C4-2B (cell line): ENCODE measurements around the gene PRKAG2.

Source experiments
- ZFX ChIP-seq: fragments of 450-650 bp; IDR thresholded peaks from 2 replicates; pipeline ENCODE4 v1.6.1; 2017
- TF ChIP-seq, protein P1 (sequence below): fragments of 450-650 bp; conservative IDR thresholded peaks from 2 replicates; pipeline ENCODE4 v1.5.1; 2017; ENCODE audit warnings: mild to moderate bottlenecking

DNA sequence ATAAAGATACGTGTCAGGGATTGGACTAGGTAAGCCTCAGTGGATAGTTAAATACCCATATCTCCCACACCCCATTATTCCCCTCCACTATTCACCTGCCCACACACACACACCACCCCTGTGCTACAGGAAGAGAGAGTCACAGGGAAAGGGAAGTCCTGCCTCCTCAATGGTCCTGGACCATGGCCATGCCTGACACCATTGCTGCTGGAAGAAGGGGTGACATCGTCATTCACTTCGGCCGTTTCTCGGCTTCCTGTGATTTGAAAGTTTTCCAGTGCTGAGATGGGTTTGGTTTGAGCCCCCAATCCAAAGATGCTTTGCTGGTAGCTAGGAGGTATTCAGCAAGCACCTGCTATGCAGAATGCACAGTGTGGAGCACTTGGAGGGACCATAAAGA is 18.5 kb downstream of the PRKAG2 start:
- TF ChIP-seq, protein P1, sequence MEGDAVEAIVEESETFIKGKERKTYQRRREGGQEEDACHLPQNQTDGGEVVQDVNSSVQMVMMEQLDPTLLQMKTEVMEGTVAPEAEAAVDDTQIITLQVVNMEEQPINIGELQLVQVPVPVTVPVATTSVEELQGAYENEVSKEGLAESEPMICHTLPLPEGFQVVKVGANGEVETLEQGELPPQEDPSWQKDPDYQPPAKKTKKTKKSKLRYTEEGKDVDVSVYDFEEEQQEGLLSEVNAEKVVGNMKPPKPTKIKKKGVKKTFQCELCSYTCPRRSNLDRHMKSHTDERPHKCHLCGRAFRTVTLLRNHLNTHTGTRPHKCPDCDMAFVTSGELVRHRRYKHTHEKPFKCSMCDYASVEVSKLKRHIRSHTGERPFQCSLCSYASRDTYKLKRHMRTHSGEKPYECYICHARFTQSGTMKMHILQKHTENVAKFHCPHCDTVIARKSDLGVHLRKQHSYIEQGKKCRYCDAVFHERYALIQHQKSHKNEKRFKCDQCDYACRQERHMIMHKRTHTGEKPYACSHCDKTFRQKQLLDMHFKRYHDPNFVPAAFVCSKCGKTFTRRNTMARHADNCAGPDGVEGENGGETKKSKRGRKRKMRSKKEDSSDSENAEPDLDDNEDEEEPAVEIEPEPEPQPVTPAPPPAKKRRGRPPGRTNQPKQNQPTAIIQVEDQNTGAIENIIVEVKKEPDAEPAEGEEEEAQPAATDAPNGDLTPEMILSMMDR: no peak
- no peak for TF ChIP-seq ZFX
